OCI-LY1 (cell line): Measurements from ENCODE around the gene MED29.
A peak's percentile ranks its signal among the peaks of the same experiment; 100 is the strongest.

ENCODE experiments used
- H2AFZ ChIP-seq: fragments of 200-600 bp; sonication (generic), shearing (Covaris generic); 2 replicates; pipeline ENCODE4 v1.6.0; 2014; ENCODE audit warnings: antibody characterized with exemption, mild to moderate bottlenecking, low read length
- H3F3A ChIP-seq: fragments of 200-600 bp; sonication (generic), shearing (Covaris generic); 2 replicates; pipeline ENCODE4 v1.6.0; 2014; ENCODE audit warnings: mild to moderate bottlenecking, antibody characterized with exemption, low read length, moderate library complexity; ENCODE audit not compliant: insufficient read depth
- H3K27ac ChIP-seq: fragments of 200-600 bp; sonication (generic); 2 replicates; pipeline ENCODE4 v1.5.1; 2014; ENCODE audit warnings: low read length, mixed run types, mild to moderate bottlenecking, low read depth; ENCODE audit not compliant: poor library complexity, severe bottlenecking
- H3K27me3 ChIP-seq: fragments of 200-600 bp; sonication (generic); 2 replicates; pipeline ENCODE4 v1.6.0; 2014; ENCODE audit warnings: antibody characterized with exemption, mild to moderate bottlenecking, low read length, moderate library complexity; ENCODE audit not compliant: insufficient read depth
- H3K36me3 ChIP-seq: fragments of 200-600 bp; sonication (generic); 2 replicates; pipeline ENCODE4 v1.6.1; 2014; ENCODE audit warnings: mild to moderate bottlenecking, antibody characterized with exemption, low read length, moderate library complexity, mixed read lengths; ENCODE audit not compliant: insufficient read depth
- H3K4me1 ChIP-seq: fragments of 200-600 bp; sonication (generic); 2 replicates; pipeline ENCODE4 v1.5.1; 2014; ENCODE audit warnings: mild to moderate bottlenecking, low read length, moderate library complexity; ENCODE audit not compliant: insufficient read depth, severe bottlenecking
- H3K4me2 ChIP-seq: fragments of 200-600 bp; sonication (generic), shearing (Covaris generic); 2 replicates; pipeline ENCODE4 v1.6.1; 2014; ENCODE audit warnings: low read length
- H3K4me3 ChIP-seq: fragments of 200-600 bp; sonication (generic); 2 replicates; pipeline ENCODE4 v1.5.1; 2014; ENCODE audit warnings: low read length, low read depth, mild to moderate bottlenecking, mixed read lengths; ENCODE audit not compliant: poor library complexity, severe bottlenecking
- H3K79me2 ChIP-seq: fragments of 200-600 bp; shearing (Covaris generic); 2 replicates; pipeline ENCODE4 v1.6.1; 2016; ENCODE audit warnings: mixed run types, low read length, mixed read lengths; ENCODE audit not compliant: insufficient read depth
- H3K9ac ChIP-seq: fragments of 200-600 bp; sonication (generic), shearing (Covaris generic); 2 replicates; pipeline ENCODE4 v1.6.1; 2014; ENCODE audit warnings: mild to moderate bottlenecking, low read length, mixed read lengths
- H3K9me2 ChIP-seq: fragments of 200-600 bp; sonication (generic), shearing (Covaris generic); 2 replicates; pipeline ENCODE4 v1.6.1; 2014; ENCODE audit warnings: low read depth, mild to moderate bottlenecking, low read length, mixed read lengths
- H3K9me3 ChIP-seq: fragments of 200-600 bp; shearing (Covaris generic); 2 replicates; pipeline ENCODE4 v1.6.1; 2014; ENCODE audit warnings: low read length, mixed read lengths
- H4K20me1 ChIP-seq: fragments of 200-600 bp; sonication (generic), shearing (Covaris generic); 2 replicates; pipeline ENCODE4 v1.6.0; 2016; ENCODE audit warnings: mild to moderate bottlenecking, low read length; ENCODE audit not compliant: insufficient read depth
- EZH2 ChIP-seq: fragments of 200-600 bp; sonication (generic), shearing (Covaris generic); IDR thresholded peaks from 2 replicates; pipeline ENCODE4 v1.8.0; 2017; ENCODE audit warnings: borderline replicate concordance, mixed run types, mild to moderate bottlenecking, antibody characterized with exemption, low read length, moderate library complexity, mixed read lengths
- TF ChIP-seq, protein P1 (sequence below): fragments of 200-600 bp; sonication (generic), shearing (Covaris generic); IDR thresholded peaks from 2 replicates; pipeline ENCODE4 v1.5.1; 2017; ENCODE audit warnings: mild to moderate bottlenecking, antibody characterized with exemption, low read length, moderate library complexity, mixed read lengths

MED29 gene

DNA sequence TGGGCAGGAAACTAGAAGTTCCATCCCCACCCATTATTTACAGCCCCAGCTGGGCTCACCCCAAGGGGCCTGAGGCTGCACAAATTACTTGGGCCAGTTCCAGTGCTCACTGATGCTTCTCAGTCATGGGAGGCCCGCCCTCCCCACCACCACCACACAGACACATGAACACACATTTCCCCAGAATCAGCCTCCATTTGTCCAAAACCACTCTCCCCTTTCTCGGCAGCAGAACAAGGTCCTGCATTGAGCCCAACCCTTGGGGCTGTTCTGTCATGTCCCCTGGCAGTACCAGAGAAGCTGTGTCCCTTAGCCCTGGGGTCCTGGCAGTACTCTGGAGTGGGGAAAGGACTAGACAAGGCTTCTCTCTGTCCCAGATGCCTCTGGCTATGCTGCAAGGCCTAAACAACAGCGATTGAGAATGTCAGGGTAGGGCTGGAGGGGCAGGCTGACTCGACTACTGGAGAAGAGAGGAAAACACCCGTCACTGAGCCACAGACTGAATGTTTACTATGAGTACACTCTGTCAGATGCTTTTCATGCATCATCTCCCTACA lies 27.2 kb upstream of the MED29 start:
- H3K36me3 ChIP-seq = peaks cover 58% of the 10 kb centered on the region
- no peaks in the 10 kb centered on the region for H3F3A ChIP-seq
- no peak overlapping the region for H3K4me2 ChIP-seq
- no peak overlapping the region for H3K4me3 ChIP-seq
- H3K27ac ChIP-seq = peak overlapping the region; percentile 83
- H3K4me1 ChIP-seq = peaks cover 20% of the 10 kb centered on the region
- no peaks in the 10 kb centered on the region for H4K20me1 ChIP-seq
- no peak overlapping the region for H2AFZ ChIP-seq
- no peak for TF ChIP-seq EZH2
- TF ChIP-seq, protein P1, sequence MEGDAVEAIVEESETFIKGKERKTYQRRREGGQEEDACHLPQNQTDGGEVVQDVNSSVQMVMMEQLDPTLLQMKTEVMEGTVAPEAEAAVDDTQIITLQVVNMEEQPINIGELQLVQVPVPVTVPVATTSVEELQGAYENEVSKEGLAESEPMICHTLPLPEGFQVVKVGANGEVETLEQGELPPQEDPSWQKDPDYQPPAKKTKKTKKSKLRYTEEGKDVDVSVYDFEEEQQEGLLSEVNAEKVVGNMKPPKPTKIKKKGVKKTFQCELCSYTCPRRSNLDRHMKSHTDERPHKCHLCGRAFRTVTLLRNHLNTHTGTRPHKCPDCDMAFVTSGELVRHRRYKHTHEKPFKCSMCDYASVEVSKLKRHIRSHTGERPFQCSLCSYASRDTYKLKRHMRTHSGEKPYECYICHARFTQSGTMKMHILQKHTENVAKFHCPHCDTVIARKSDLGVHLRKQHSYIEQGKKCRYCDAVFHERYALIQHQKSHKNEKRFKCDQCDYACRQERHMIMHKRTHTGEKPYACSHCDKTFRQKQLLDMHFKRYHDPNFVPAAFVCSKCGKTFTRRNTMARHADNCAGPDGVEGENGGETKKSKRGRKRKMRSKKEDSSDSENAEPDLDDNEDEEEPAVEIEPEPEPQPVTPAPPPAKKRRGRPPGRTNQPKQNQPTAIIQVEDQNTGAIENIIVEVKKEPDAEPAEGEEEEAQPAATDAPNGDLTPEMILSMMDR = no peak
- H3K27me3 ChIP-seq = no peaks in the 10 kb centered on the region
- H3K9me2 ChIP-seq = no peaks in the 10 kb centered on the region
- no peaks in the 10 kb centered on the region for H3K9me3 ChIP-seq
- H3K9ac ChIP-seq = peak overlapping the region; percentile 14; the same call in 1 of the 2 replicates
- H3K79me2 ChIP-seq = no peaks in the 10 kb centered on the region

DNA sequence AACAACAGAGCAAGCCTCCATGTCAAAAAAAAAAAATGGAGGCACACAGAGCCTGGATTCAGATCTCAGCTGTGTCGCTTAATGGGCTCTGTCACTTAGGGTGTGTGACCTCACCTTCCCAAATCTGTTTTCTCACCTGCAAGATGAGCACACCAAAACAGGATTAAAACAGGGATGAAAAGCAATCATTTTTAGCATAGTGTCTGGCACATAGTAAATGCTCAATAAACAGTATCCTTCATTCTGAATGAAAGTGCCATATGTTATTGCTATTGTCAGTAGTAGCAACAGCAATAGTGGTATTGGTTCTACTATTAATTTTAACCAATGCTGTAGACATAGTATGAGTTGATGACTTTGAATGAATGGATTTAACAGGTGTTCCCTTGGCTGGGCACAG lies 25.6 kb upstream of the MED29 start:
- H3K27ac ChIP-seq = no peak overlapping the region
- no peak overlapping the region for H3K4me3 ChIP-seq
- TF ChIP-seq EZH2 = no peak
- TF ChIP-seq, protein P1 = no peak
- no peak overlapping the region for H3K9ac ChIP-seq
- H3K36me3 ChIP-seq = peaks cover 61% of the 10 kb centered on the region
- no peaks in the 10 kb centered on the region for H4K20me1 ChIP-seq
- no peak overlapping the region for H3K4me2 ChIP-seq
- no peaks in the 10 kb centered on the region for H3K9me3 ChIP-seq
- H2AFZ ChIP-seq = no peak overlapping the region
- no peaks in the 10 kb centered on the region for H3F3A ChIP-seq
- H3K79me2 ChIP-seq = no peaks in the 10 kb centered on the region
- H3K27me3 ChIP-seq = no peaks in the 10 kb centered on the region
- H3K9me2 ChIP-seq = no peaks in the 10 kb centered on the region
- H3K4me1 ChIP-seq = peaks cover 20% of the 10 kb centered on the region

- H4K20me1 ChIP-seq = no peaks in the 10 kb centered on the region
Measured at GRCh38 chr19:39369200-39369599, 22.0 kb upstream of the MED29 start.

More at GRCh38 chr19:39369200-39369599, 22.0 kb upstream of the MED29 start:
- H3K79me2 ChIP-seq = no peaks in the 10 kb centered on the region
- peaks cover 2% of the 10 kb centered on the region for H3K4me1 ChIP-seq
- no peaks in the 10 kb centered on the region for H3K9me2 ChIP-seq
- H3F3A ChIP-seq = no peaks in the 10 kb centered on the region
- H3K36me3 ChIP-seq = peaks cover 65% of the 10 kb centered on the region
- H3K9me3 ChIP-seq = no peaks in the 10 kb centered on the region
- TF ChIP-seq, protein P1 = no peak
- no peak for TF ChIP-seq EZH2
- H3K4me3 ChIP-seq = no peak overlapping the region
- no peaks in the 10 kb centered on the region for H3K27me3 ChIP-seq
- no peak overlapping the region for H3K27ac ChIP-seq
- H2AFZ ChIP-seq = no peak overlapping the region
- H3K4me2 ChIP-seq = no peak overlapping the region
- no peak overlapping the region for H3K9ac ChIP-seq
